ENCODE results near the gene MICOS13. TPM values are rescaled to one million over a fixed set of nuclear protein-coding genes. Genes with fewer than 3 reads are reported as not detected.

The MICOS13 gene
- total RNA-seq, 4 donors from 2014 or later = 46.4 to 70.0 (median 59.3) TPM

- H3K9me3 ChIP-seq = no peaks in the 10 kb centered on the region
- H3K27me3 ChIP-seq = no peaks in the 10 kb centered on the region
- TF ChIP-seq POLR2AphosphoS5 (IDR thresholded peaks at IDR 0.05) (no peak), EP300 (IDR thresholded peaks at IDR 0.05) (no peak), POLR2A (IDR thresholded peaks at IDR 0.05; ENCODE audit: low read depth) (no peak)
- H3K27ac ChIP-seq (replicated peaks in 1 of 4) = peak overlapping the region in 1 of 4 donors; percentile 3
- no peak for DNase-seq (ENCODE audit: extremely low spot score)
- intact Hi-C loops (cut with DNase I) = no loop called here
- peaks cover 45 to 70% (median 68%) of the 10 kb centered on the region in 4 donors for H3K36me3 ChIP-seq
- no peak overlapping the region for H3K4me3 ChIP-seq
- H3K4me1 ChIP-seq = peaks cover 22 to 48% (median 38%) of the 10 kb centered on the region in 4 donors
- 79% methylated on average over 26 of the region's 39 CpGs for WGBS
These were observed 13.2 kb upstream of the MICOS13 start for GRCh38 chr19:5693195-5694166.

DNA sequence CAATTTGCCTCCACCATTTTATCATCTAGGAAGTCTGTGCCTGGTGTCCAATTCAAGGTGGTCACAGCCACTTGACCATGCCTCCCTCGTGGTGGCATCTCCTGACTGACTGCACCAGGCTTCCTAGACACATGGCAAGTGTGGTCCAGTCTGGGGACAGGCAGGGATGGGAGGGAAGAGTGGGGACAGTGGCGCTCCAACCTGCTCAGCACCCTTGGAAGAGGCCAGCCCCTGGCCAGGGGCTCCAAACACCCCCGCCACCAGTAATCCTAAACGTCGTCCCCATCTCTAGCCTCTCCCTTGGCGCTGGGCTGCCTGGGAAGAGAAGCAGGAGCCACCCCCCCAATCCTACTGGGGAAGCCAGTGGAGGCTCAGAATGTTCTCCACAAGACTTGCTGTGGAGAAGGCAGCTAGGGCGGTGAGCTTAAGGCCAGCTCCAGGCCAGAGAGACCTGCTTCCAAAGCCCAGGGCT is 12.4 kb upstream of the MICOS13 start:
- Histone ChIP-seq H3K9me3 (no peaks in the 10 kb centered on the region), H3K27me3 (no peaks in the 10 kb centered on the region), H3K36me3 (peaks cover 42 to 62% (median 60%) of the 10 kb centered on the region in 4 donors), H3K4me1 (peaks cover 22 to 48% (median 38%) of the 10 kb centered on the region in 4 donors), H3K4me3 (no peak overlapping the region), H3K27ac (replicated peaks in 1 of 4) (peak overlapping the region in 2 of 4 donors; percentile 3 to 91)
- intact Hi-C loops (cut with DNase I) = no loop called here
- WGBS = 83% methylated on average over 1 of the region's 7 CpGs
- no peak for DNase-seq (ENCODE audit: extremely low spot score)
- TF ChIP-seq EP300 (IDR thresholded peaks at IDR 0.05) (no peak), POLR2A (IDR thresholded peaks at IDR 0.05; ENCODE audit: low read depth) (no peak)

GRCh38 chr19:5691822-5692722 is 11.8 kb upstream of the MICOS13 start:
- H3K9me3 ChIP-seq = no peaks in the 10 kb centered on the region
- H3K27me3 ChIP-seq = no peaks in the 10 kb centered on the region
- no peak for DNase-seq (ENCODE audit: extremely low spot score)
- H3K27ac ChIP-seq (replicated peaks in 1 of 4) = peak overlapping the region; percentile 86 to 91 (median 90)
- TF ChIP-seq, protein P1, sequence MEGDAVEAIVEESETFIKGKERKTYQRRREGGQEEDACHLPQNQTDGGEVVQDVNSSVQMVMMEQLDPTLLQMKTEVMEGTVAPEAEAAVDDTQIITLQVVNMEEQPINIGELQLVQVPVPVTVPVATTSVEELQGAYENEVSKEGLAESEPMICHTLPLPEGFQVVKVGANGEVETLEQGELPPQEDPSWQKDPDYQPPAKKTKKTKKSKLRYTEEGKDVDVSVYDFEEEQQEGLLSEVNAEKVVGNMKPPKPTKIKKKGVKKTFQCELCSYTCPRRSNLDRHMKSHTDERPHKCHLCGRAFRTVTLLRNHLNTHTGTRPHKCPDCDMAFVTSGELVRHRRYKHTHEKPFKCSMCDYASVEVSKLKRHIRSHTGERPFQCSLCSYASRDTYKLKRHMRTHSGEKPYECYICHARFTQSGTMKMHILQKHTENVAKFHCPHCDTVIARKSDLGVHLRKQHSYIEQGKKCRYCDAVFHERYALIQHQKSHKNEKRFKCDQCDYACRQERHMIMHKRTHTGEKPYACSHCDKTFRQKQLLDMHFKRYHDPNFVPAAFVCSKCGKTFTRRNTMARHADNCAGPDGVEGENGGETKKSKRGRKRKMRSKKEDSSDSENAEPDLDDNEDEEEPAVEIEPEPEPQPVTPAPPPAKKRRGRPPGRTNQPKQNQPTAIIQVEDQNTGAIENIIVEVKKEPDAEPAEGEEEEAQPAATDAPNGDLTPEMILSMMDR (IDR thresholded peaks at IDR 0.05) = no peak
- no peak for TF ChIP-seq EP300 (IDR thresholded peaks at IDR 0.05)
- peaks cover 41 to 56% (median 56%) of the 10 kb centered on the region in 4 donors for H3K36me3 ChIP-seq
- 49% methylated on average over 13 of the region's 42 CpGs for WGBS
- intact Hi-C loops (cut with DNase I) = no loop called here
- H3K4me3 ChIP-seq = peak overlapping the region; percentile 61 to 73 (median 66)
- H3K4me1 ChIP-seq = peaks cover 22 to 54% (median 45%) of the 10 kb centered on the region in 4 donors

DNA sequence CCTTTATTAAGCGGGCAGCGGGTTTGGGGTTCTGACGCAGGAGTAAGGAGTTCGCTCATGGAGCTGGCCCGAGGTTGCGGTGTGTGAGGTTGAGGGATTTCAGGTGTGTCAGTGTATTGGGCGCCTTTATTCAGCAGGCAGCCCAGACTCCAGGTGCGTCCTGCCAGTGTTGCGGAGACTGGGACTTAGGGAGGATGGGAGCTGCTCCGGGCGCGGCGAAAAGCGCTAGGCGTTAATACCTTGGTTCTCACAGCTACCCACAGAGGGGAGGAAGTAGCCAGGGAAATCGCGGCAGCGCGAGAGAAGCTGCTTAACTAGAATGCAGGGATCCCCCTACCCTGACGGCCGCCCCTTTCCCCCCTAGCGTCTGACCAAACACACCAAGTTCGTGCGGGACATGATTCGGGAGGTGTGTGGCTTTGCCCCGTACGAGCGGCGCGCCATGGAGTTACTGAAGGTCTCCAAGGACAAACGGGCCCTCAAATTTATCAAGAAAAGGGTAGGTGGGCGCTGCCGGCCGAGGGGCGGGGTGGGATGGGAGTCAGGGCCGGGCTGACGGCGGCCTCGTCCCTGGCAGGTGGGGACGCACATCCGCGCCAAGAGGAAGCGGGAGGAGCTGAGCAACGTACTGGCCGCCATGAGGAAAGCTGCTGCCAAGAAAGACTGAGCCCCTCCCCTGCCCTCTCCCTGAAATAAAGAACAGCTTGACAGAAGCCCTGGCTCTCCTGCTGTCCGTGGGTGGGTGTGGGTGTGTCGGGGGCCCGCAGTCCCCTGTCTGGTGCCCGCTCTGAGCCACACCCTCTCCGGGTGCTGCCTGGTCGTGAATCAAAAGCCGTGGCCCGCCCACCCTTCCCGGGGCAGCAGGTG is 10.9 kb upstream of the MICOS13 start:
- TF ChIP-seq, protein P1 (IDR thresholded peaks at IDR 0.05) = no peak
- TF ChIP-seq POLR2AphosphoS5 (IDR thresholded peaks at IDR 0.05) = peak; percentile 48 to 68
- H3K36me3 ChIP-seq = peaks cover 32 to 47% (median 47%) of the 10 kb centered on the region in 4 donors
- H3K9me3 ChIP-seq = no peaks in the 10 kb centered on the region
- peaks cover 24 to 60% (median 51%) of the 10 kb centered on the region in 4 donors for H3K4me1 ChIP-seq
- peak overlapping the region; percentile 86 to 91 (median 90) for H3K27ac ChIP-seq (replicated peaks in 1 of 4)
- H3K27me3 ChIP-seq = no peaks in the 10 kb centered on the region
- WGBS = 4% methylated on average over 28 of the region's 54 CpGs
- intact Hi-C loops (cut with DNase I) = no loop called here
- H3K4me3 ChIP-seq = peak overlapping the region; percentile 61 to 73 (median 66)
- DNase-seq (ENCODE audit: extremely low spot score) = no peak

Data from esophagus muscularis mucosa (tissue), 4 donors.